HepG2 (cell line): ENCODE results near the gene TSPAN15. TPM values are rescaled to one million over a fixed set of nuclear protein-coding genes. Genes with fewer than 3 reads are reported as not detected.

Source experiments
- ATAC-seq: fragments of 200-7000 bp; cut with Tn5 transposase; 3 replicates; pipeline ENCODE4 v1.9.1; 2020; ENCODE audit warnings: mild to moderate bottlenecking, moderate library complexity
- BruUV-seq: library from RNA; stranded (reverse); fragments of 400-500 nt; replicated peaks from 2 replicates; lab custom pipeline; 2021; lab: Mats Ljungman, UMichigan
- CTCF ChIA-PET: fragments of 300-600 bp; formaldehyde crosslinking; extraction: SDS; loops from one replicate; lab custom pipeline; 2021; ENCODE audit warnings: low total read pairs, inconsistent platforms, low intra/inter-chr PET ratio; lab: Yijun Ruan, JAX
- POLR2A ChIA-PET: fragments of 350-600 bp; sonication (Branson Sonifier 250); formaldehyde crosslinking; loops from one replicate; lab custom pipeline; 2020; ENCODE audit warnings: antibody characterized with exemption, inconsistent platforms; lab: Yijun Ruan, JAX
- DNase-seq: peaks from one replicate; pipeline ENCODE4 v3.0.0-alpha.2; 2015; ENCODE audit warnings: low spot score
- FAIRE-seq: peaks from 3 replicates; lab custom pipeline; 2011; peaks lifted over from hg19 to GRCh38; lab: Jason Lieb, UNC
- H2AFZ ChIP-seq: one replicate; pipeline ENCODE4 v1.6.1; 2011; ENCODE audit warnings: low read length, inconsistent platforms
- H3K27ac ChIP-seq: fragments of 300-600 bp; 3 replicates; pipeline ENCODE4 v1.8.0; 2011; ENCODE audit warnings: mixed run types, mild to moderate bottlenecking, mixed read lengths, low read length, inconsistent platforms; ENCODE audit not compliant: insufficient read depth; ENCODE audit errors: extremely low read length
- H3K27me3 ChIP-seq, 2 experiments: fragments of 200-600 bp in 1 of 2; 2 replicates in 1 of 2; 3 replicates in 1 of 2; pipeline versions ENCODE4 v1.6.0 to v1.8.0; 2011; ENCODE audit warnings: low read length in 2 of 2, mild to moderate bottlenecking in 2 of 2, moderate library complexity in 2 of 2, inconsistent platforms in 1 of 2; ENCODE audit not compliant: insufficient read depth in 2 of 2, control insufficient read depth in 1 of 2
- H3K36me3 ChIP-seq, 2 experiments: fragments of 200-600 bp in 1 of 2; replicated peaks in 1 of 2; 2 replicates in 1 of 2; 3 replicates in 1 of 2; pipeline versions ENCODE4 v1.5.1 to v1.8.0; 2011; ENCODE audit warnings: low read length in 2 of 2, inconsistent platforms in 1 of 2; ENCODE audit not compliant: insufficient read depth in 2 of 2, control insufficient read depth in 1 of 2
- H3K4me1 ChIP-seq: 2 replicates; pipeline ENCODE4 v1.5.1; 2012; ENCODE audit warnings: low read length, inconsistent platforms; ENCODE audit not compliant: insufficient read depth
- H3K4me2 ChIP-seq: 2 replicates; pipeline ENCODE4 v1.6.0; 2011; ENCODE audit warnings: low read depth, low read length, inconsistent platforms
- H3K4me3 ChIP-seq, 3 experiments: fragments of 200-600 bp in 1 of 3; sonication (generic), shearing (Covaris generic) in 1 of 3; replicated peaks in 1 of 3; 2 replicates each; pipeline ENCODE4 v1.5.1; 2011 to 2016; ENCODE audit warnings: low read length in 3 of 3, inconsistent platforms in 2 of 3, low read depth in 2 of 3, mild to moderate bottlenecking in 2 of 3, control low read depth in 1 of 3, mixed read lengths in 1 of 3; ENCODE audit not compliant: insufficient read depth in 1 of 3
- H3K79me2 ChIP-seq: one replicate; pipeline ENCODE4 v1.6.1; 2011; ENCODE audit warnings: low read length, inconsistent platforms; ENCODE audit not compliant: insufficient read depth
- H3K9ac ChIP-seq: 2 replicates; pipeline ENCODE4 v1.6.0; 2011; ENCODE audit warnings: mild to moderate bottlenecking, low read depth, low read length, inconsistent platforms; ENCODE audit not compliant: insufficient read depth
- H3K9me3 ChIP-seq: 2 replicates; pipeline ENCODE4 v1.5.1; 2012; ENCODE audit warnings: mild to moderate bottlenecking, low read length
- H4K20me1 ChIP-seq: 2 replicates; pipeline ENCODE4 v1.6.0; 2011; ENCODE audit warnings: inconsistent platforms, mild to moderate bottlenecking, low read length, moderate library complexity; ENCODE audit not compliant: insufficient read depth
- BRCA1 ChIP-seq: sonication (generic); formaldehyde crosslinking; IDR thresholded peaks from 2 replicates; pipeline ENCODE4 v1.4.0; 2020; ENCODE audit warnings: missing genetic modification reagents
- FOSL1 ChIP-seq: sonication (generic); formaldehyde crosslinking; IDR thresholded peaks from 2 replicates; pipeline ENCODE4 v1.9.0; 2021; ENCODE audit warnings: missing genetic modification reagents, borderline replicate concordance
- MAFF ChIP-seq: IDR thresholded peaks from 2 replicates; pipeline ENCODE4 v1.6.1; 2011; ENCODE audit warnings: low read depth, low read length, improper control_type of control experiment
- ZNF530 ChIP-seq: sonication (generic); formaldehyde crosslinking; IDR thresholded peaks from 2 replicates; pipeline ENCODE4 v1.5.0; 2020; ENCODE audit warnings: low read depth, mild to moderate bottlenecking, missing genetic modification reagents
- ZNF546 ChIP-seq: sonication (generic); formaldehyde crosslinking; conservative IDR thresholded peaks from 2 replicates; pipeline ENCODE4 v1.8.1; 2023; ENCODE audit warnings: mild to moderate bottlenecking, missing genetic modification reagents
- ZNF704 ChIP-seq: sonication (generic); formaldehyde crosslinking; IDR thresholded peaks from 2 replicates; pipeline ENCODE4 v1.8.1; 2023; ENCODE audit warnings: mild to moderate bottlenecking, inconsistent platforms, moderate library complexity, missing genetic modification reagents, borderline replicate concordance
- WGBS: methylation state at CpG from one replicate; pipeline ENCODE4 v1.1.6; 2017; ENCODE audit warnings: low lambda C conversion rate; 5-methylcytosine and 5-hydroxymethylcytosine counted together
- in situ Hi-C: cut with HindIII; loops from 2 replicates; pipeline ENCODE4 v1.10.0; 2017; ENCODE audit warnings: low pct_unique_long_range_greater_than_20kb; ENCODE audit not compliant: extremely low pct_ligation_motif_present
- intact Hi-C: fragments of 100-400 bp; cut with micrococcal nuclease; formaldehyde crosslinking; loops from one replicate; pipeline ENCODE4 v1.10.0; 2022; ENCODE audit not compliant: unreplicated experiment
- polyA plus RNA-seq, 8 experiments: library from polyadenylated mRNA; depleted of rRNA in 3 of 8; stranded (reverse) in 7 of 8; unstranded in 1 of 8; fragments of >200 nt; fragmentation: Illumina TruSeq in 4 of 8; extraction: Trizol in 4 of 8; gene quantifications; 2 replicates each; pipeline versions ENCODE4 v1.2.1 to v1.2.3, GENCODE V29; 2011 to 2016; ENCODE audit warnings: low read depth in 4 of 8, missing spikeins in 1 of 8, mixed read lengths in 1 of 8; ENCODE audit not compliant: insufficient read depth in 1 of 8
- total RNA-seq, 5 experiments: library from RNA; depleted of rRNA; stranded (reverse); fragments of >200 nt; fragmentation: Illumina TruSeq; extraction: Trizol; gene quantifications; 2 replicates each; pipeline ENCODE4 v1.2.3, GENCODE V29; 2016; ENCODE audit warnings: low read depth in 1 of 5
- TF ChIP-seq, protein P1 (sequence below), 2 experiments: fragments of 450-650 bp in 1 of 2; sonication (generic) in 1 of 2; formaldehyde crosslinking; IDR thresholded peaks; 2 replicates each; pipeline versions ENCODE4 v1.5.0 to v1.8.0; 2020 to 2022; ENCODE audit warnings: mild to moderate bottlenecking in 1 of 2, missing genetic modification reagents in 1 of 2

Gene TSPAN15
- total and polyA plus RNA-seq, 2 of the 13 experiments (the other 11 are each of a cell fraction or from before 2014, with no cell fraction given) = 0.27 to 3.2 TPM

GRCh38 chr10:69439813-69440506, 11.3 kb upstream of the TSPAN15 start (continued):
- TF ChIP-seq, protein P1, sequence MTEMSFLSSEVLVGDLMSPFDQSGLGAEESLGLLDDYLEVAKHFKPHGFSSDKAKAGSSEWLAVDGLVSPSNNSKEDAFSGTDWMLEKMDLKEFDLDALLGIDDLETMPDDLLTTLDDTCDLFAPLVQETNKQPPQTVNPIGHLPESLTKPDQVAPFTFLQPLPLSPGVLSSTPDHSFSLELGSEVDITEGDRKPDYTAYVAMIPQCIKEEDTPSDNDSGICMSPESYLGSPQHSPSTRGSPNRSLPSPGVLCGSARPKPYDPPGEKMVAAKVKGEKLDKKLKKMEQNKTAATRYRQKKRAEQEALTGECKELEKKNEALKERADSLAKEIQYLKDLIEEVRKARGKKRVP (CRISPR knock-in tag; IDR thresholded peaks at IDR 0.05) = no peak
- TF ChIP-seq ZNF704 (CRISPR knock-in tag) = no peak
- TF ChIP-seq, all 625 proteins: peak for 2

DNA sequence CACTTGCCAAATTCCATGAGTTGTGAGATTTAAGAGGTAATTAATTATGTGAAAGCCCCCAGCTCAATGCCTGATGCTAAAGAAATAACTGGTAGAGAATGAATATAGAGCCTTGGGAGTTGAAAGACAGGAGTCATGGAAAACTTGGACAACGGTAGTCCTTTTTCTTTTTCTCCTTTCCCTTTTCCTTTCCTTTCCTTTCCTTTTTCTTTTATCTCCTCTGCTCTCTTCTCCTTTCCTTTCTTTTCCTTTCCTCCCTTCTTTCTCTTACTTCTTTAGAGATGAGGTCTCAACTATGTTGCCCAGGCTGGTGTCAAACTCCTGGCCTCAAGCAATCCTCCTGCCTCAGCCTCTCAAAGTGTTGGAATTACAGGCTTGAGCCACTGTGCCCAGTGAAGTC, 7.9 kb upstream of the TSPAN15 start:
- DNase-seq (no peak), FAIRE-seq (no peak), ATAC-seq (no peak)
- no peaks in the 10 kb centered on the region for H3K36me3 ChIP-seq
- no peak overlapping the region for H3K4me2 ChIP-seq
- BruUV-seq = no TSS peak
- no peaks in the 10 kb centered on the region for H4K20me1 ChIP-seq
- H2AFZ ChIP-seq = no peak overlapping the region
- peaks cover 0 to 9% of the 10 kb centered on the region in 2 experiments; a peak in 1 of 5 replicates for H3K27me3 ChIP-seq
- peaks cover 56% of the 10 kb centered on the region for H3K4me1 ChIP-seq
- no peaks in the 10 kb centered on the region for H3K9me3 ChIP-seq
- H3K9ac ChIP-seq = no peak overlapping the region
- in situ Hi-C loops = no loop called here
- 86% methylated on average over 1 of the region's 1 CpG for WGBS
- CTCF ChIA-PET = no interaction called here
- H3K79me2 ChIP-seq = no peaks in the 10 kb centered on the region
- no peak overlapping the region for H3K27ac ChIP-seq
- intact Hi-C loops = no loop called here
- POLR2A ChIA-PET = no interaction called here
- H3K4me3 ChIP-seq = no peak overlapping the region
- TF ChIP-seq FOSL1 (CRISPR knock-in tag) = no peak
- TF ChIP-seq ZNF546 = no peak
- TF ChIP-seq ZNF530 (CRISPR knock-in tag) = no peak
- TF ChIP-seq BRCA1 (CRISPR knock-in tag) = no peak
- TF ChIP-seq MAFF = no peak
